Tibial nerve (tissue), 3 donors: Measurements from ENCODE around the gene SOX12.

Source experiments
- CTCF ChIP-seq, 5 experiments: fragments of 200-600 bp in 3 of 5; fragments of 450-650 bp in 2 of 5; sonication (generic) in 3 of 5; IDR thresholded peaks; one replicate each; pipeline ENCODE4 v1.5.1; 2016 to 2019; ENCODE audit warnings: antibody characterized with exemption in 5 of 5, mild to moderate bottlenecking in 3 of 5, moderate library complexity in 2 of 5
- POLR2A ChIP-seq, 2 donors: fragments of 450-650 bp; IDR thresholded peaks; one replicate each; pipeline ENCODE4 v1.6.1; 2017; ENCODE audit warnings: antibody characterized with exemption in 2 of 2, mild to moderate bottlenecking in 2 of 2, moderate library complexity in 2 of 2

- TF ChIP-seq CTCF (IDR thresholded peaks at IDR 0.05) (no peak), POLR2A (IDR thresholded peaks at IDR 0.05) (no peak)
Observed at GRCh38 chr20:356745-357144, 31.4 kb downstream of the SOX12 start.
